HG02798 (cell line): ENCODE data around the gene C1QTNF6.

ENCODE experiments used
- ATAC-seq: cut with Tn5 transposase; IDR thresholded peaks from one replicate; pipeline ENCODE4 v1.9.1; 2021; ENCODE audit warnings: mild to moderate bottlenecking; ENCODE audit not compliant: unreplicated experiment, poor library complexity

The C1QTNF6 gene

DNA sequence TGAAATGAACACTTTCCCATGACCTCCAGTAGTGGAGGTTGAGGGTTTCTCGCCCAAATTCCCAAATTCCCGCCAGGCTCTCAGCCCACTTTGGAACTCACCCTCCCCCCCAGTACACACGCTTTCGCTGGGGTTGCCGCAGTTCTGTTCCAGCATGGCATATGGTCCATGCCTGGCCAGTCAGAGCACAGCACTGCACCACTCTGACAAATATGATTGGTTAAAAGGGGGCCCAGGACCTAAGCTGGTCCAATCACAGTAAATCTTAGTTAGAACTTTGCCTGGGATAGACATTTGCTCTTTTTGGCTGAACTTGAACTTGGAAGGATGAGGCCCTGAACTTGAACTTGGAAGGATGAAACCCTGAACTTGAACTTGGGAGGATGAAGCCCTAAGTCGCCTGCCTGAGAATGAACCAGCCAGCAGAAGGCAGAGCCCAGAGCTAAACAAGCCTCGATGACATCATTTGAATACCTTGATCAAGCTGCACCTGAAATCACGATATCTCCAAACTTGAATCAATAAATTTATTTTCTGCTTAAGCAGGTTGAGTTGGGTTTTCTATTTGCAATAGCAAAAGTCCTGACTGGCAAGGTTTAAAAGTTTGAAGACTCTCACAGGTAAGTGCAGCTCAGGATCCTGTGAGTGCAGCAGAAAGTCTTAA is 36.8 kb upstream of the C1QTNF6 start:
- no peak for ATAC-seq

DNA sequence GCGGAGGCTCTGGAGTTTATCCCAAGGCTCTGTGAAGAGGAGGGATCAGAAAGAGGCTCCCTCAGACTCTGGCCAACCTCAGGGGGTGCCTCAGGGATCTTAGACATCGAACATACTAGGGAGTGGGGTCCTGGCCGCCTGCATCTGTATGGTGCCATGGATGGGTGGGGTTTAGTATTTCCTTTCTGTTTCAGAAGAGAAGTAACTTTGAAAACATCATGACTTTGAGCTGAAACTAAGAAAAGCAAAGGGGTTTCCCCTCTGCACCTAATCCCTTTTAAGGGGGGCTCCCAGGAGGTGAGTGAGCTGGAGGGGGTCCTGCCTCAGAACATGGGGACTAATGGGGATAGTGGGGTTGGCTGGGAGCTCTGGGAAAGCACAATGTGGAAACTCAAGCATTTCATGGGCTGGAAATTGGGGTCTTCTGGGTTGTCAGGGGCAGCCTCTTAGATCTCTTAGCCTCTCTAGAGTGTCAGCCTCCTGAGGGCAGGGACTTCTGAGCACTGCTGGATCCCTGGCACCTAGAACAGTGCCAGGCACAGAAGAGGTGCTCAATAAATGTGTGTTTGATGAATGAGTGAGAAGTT is 36.0 kb upstream of the C1QTNF6 start:
- ATAC-seq: no peak

DNA sequence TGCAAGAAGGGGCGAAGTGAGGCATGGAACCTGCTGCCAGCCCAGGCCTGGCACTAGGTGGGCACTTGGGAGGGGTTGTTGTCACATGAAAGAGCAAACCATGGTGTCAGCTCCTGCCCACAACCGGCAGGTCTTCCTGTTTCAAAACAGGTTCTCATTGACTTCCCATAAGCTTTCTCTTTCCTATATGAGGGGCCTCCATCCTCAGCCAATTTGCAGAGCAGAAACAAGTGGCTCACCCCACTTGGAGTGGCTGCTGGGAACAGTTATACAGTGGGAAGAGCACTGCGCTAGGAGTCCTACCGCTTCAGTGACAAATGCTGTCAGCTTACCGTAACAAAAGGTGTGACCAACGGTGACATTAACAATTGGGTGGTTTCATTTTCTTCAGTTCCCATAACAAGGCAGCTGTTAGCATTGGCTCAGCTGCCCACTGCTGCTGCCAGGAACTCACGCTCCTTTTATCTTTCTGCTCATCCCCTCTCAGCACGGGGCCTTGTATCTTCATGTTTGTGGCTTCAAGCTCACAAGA is 34.5 kb upstream of the C1QTNF6 start:
- no peak for ATAC-seq

DNA sequence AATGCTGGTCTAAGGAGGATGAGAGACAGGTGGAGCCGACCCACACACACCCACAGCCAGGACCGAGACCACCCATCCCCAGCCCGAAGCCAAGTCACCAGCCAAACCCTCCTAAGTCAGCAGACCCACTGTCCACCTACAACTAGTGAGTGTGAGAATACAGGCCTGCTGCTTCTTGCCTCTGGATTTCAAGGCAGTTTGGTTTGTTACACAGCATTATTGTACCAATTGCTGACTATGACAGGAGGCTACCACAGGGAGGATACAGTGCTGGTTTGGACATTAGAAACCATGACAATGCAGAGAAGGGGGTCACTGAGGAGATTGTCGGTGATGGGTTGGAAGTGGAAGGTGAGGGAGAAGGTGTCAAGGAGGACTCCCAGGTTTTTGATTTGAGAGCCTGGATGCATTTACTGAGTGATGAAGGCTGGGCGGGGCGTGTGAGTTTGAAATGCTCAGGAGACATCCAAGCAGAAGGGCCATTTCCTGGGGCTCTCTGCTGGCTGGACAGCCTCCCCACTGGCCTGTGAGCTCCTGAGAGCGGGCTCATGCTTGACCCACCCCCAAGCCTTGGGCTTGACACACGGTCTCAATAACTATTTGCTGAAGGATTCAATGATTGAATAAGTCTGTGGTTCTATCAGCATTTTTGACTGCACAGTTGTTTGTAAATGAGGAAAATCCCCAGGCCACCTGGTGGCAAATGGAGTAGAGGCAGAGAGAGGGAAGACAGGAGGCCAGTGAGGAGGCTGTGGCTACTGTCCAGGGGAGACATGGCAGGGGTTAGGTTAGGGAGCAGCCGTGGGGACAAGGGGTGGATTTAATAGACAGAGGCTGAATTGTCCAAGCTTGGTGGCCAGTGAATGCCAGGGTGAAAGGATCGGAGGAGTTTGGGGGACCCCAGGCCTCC is 33.6 kb upstream of the C1QTNF6 start:
- ATAC-seq: no peak

DNA sequence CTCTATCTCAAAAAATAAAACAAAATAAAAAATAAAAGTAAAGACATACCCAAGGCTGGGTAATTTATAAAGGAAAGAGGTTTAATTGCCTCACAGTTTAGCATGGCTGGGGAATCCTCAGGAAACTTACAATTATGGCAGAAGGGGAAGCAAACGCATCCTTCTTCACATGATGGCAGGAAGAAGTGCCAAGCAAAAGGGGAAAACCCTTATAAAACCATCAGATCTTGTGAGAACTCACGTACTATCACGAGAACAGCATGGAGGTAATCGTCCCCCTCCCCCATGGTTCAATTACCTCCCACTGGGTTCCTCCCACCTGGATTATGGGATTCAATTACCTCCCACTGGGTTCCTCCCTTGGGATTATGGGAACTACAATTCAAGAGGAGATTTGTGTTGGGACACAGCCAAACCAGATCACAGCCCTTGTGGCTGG is 32.5 kb upstream of the C1QTNF6 start:
- ATAC-seq: no peak

DNA sequence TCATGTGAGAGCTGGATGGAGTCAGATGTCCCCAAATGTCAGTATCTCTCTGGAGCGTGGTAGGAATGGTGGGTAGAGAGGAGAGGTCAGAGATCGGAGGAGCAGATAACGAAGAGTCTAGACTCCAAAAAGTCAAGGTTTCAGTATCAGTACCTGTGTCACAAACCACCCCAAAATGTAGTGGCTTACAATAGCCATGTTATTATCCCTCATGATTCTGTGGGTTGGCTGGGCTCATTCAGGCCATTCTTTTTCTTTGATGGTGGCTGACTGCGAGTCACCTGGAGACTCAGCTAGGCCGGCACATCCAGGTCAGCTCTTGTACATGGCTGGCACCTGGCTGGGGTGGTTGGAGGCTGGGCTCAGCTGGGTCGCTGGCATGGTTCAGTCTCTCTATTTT is 31.5 kb upstream of the C1QTNF6 start:
- ATAC-seq: peak; percentile 22

DNA sequence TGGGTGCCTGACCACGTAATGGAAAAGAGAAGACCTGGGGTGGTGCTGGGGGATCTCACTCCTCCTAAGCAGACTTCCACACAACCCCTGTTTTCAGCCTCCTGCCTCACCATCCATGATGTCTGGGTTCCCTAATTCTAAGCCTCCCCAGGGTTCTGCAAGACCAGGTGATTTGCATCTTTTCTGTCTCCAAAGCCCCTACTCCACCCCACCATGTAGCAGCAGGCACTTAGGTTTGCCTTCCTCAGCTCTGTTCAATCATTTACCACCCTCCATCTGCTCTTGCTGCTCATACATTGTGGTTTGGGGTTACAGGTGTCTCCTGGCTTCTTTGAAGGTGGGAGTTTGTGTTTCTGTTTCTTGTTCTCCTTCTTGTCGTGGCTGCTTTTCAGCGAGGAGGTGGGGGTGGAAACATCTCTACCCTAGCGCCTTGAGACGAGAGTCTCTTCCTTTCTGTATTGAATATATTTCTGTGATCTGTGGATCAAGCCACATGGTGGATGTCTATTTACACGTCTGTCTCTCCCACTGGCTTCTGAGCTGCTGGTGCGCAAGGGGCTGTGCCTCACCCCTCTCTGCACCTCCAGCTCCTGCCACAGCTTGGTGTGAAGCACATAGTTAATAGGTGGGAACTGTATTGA is 30.8 kb upstream of the C1QTNF6 start:
- peak; percentile 87 for ATAC-seq

DNA sequence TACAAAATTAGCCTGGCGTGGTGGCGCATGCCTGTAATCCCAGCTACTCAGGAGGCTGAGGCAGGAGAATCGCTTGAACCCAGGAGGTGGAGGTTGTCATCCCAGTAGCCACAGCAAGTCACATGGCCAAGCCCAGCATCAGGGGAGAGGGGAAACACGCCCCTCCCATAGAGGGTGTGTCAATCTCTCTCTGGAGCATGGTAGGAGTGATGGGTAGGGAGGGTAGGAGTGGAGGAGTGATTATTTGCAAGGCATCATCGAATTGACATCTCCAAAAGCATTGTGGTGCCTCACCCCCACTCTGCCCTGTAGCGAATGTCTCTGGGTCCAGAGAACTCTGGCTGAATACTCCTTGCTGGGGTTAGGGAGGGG is 30.3 kb upstream of the C1QTNF6 start:
- ATAC-seq: no peak

DNA sequence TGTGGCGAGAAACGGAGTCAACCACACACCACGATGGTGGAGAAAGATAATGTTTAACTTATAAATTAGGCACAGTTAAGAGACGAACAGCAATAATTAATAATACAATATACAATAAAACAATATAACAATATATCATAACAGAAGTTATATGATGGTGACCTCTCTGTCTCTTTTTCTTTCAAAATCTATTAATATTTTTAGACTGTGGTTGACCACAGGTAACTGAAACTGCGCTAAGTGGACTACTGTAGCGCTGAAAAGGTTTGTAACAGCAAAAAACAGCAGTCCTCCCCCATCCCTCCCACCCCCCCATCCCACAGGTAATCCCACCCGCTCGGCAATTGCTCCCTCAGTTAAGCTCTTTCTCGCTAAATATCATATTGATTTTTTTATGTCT is 27.8 kb upstream of the C1QTNF6 start:
- no peak for ATAC-seq

DNA sequence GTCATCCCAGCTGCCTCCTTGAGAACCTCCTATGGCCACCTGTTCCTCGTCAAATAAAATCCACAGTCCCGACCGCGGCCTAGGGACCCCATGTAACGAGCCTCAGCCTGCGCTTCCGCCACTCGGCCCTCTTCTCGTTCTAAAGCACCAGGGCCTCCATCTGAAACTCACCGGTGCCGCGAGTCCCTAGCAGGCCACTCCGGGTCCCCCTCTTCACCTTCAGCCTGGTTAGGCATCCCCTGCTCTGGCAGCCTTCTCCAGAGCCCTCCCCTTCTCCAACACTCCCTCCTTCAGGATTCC is 26.6 kb upstream of the C1QTNF6 start:
- ATAC-seq: no peak

DNA sequence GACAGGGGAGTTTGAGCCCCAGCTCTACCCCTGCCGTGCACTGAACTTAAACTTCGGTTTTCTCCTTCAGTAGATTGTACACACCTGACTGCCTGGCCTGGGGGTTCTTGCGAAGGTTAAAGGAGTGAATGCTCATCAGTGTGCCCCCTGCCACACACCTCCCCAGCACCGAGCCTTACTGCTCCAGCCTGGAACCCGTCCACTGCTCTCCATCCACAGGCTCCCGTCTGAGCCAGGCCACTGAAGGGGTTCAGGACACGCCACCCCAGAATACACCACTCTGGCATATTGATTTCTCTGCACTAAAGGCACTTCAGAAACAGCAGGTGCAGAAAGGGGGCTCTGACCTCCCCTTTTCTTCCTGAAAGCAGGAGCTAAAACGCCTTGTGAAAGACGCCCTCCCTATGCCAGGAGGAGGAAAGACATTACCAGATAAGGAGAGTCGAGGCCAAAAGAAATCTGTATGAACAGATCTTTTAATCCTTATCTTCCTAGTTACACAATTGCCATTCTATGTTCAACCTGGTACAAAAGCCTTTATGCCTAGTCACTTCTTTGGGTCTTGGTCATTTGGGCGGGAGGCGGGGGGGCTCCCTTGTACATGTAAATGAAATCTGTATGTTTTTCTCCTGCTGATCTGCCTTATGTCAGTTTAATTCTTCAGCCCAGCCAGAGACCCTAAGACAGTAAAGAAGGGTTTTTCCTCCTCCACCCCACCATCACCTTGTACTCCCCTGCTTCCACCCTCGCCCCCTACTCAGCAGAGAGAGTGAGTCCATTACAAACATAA is 26.1 kb upstream of the C1QTNF6 start:
- no peak for ATAC-seq

DNA sequence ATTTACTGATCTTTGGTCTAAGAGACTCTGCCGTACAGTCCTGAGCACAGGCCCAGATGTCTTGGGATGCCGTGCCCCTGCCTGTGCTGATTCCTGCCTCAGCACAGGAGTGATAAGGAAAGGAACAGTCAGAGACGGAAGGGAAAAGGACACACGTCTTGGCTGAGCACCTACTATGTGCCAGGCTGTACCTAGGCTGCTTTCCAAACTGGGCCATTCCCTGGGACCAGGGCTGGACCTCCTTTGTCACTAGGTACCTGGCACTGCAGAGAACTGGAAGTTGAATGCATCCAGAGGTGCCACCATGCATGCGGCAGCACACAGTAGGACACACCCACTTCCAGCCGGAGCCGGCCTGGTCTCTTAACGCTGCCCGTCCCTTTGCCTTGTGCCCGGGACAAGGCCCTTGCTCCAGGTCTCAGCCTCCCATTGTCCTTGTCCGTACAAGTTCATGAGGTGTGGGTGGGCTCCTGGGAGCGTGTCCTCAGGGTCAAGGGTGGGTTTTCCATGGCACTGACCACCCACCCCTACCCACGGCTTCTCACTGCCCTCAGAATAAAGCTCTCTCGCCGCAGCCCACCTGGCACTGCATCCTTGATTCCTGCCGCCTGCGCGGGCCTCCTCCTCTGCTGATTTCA is 25.3 kb upstream of the C1QTNF6 start:
- no peak for ATAC-seq

DNA sequence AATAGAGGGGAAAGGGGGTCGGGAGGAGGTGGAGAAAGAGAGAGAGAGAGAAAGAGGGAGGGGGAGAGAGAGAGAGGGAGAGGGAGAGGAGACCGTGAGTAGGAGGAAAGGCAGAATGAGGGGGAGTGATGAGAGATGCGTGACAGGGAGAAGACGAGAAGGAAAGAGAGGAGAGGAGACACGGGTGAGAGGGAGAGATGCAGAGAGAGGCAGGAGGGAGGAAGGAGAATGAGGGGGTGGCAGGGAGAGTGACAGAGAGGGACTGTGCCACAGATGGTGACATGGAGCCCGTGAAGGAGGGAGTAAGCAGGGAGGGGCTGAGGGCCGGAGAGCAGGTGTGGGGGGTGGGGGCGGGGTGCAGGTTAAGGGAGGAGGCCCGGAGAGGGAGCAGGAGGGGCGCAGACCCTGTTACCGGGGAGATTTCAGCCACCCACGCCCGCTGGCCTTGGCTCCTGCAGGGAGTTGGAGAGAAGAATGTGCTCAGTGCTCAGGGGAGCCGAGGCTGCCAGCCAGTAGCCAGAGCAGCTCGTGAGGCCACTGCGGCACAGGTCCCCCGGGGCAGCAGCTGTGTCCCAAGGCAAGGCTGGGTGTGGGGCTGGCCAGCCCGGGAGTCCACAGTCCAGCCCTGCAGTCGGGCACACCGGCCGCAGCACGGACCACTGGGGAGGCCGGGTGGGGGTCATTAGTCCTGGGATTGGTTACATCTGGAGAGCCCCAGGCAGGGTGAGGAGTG is 24.3 kb upstream of the C1QTNF6 start, which contains the start of gene SSTR3:
TSS of gene SSTR3 (minus strand) at position 304 of the 733 bp plus-strand sequence. CDS start 4,674 bp downstream, outside the sequence.
- ATAC-seq: no peak

DNA sequence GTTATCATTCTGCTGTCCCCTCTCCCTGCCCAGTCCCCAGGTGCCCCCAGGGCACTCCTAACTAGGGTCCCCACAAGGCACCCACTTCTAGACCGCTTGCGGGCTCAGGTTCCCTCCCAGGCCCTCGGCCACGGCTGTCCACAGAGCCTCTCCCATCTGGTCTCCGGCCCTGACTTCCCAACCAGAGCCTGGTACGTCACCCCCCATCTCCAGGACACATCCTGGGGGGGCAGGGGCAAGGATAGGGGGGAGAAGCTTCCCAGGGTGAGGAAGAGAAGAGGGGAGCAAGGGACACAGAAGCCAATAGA is 23.8 kb upstream of the C1QTNF6 start:
- no peak for ATAC-seq

DNA sequence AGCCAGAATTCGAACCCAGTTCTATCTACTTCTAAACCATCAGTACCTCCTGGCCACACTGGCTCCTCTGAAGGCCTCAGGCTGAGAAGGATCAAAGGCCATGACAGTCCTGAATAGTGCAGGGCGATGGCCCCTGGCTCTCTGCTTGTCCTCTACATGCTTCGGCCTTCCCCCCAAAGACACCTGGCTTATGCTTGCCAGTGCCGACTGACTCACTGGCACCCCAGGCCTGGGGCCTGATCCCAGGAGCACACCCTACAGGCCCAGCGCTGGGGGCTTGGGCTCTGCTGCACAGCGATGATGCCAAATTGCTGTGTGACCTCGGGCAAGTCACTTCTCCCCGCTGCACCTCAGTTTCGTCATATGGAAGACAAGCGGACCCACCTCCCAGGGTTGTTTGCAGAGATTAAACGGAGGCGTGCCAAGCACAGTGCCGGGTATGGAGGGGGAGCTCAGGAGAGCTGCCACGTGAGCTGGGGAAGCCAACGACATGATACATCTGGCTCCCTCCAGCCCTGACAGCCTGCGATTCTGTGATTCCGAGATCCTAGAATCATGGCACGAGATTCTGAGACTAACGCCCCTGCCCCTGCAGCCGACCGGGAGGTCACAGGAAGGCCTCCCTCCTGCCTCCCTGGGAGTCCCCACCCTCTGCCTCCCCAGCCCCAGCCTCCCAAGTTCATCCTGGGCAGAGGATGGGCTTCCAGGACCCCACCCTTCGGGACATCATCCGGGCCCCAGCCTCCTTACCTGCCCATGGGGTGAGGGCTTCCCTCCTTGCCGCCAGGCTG is 23.2 kb upstream of the C1QTNF6 start:
- no peak for ATAC-seq

DNA sequence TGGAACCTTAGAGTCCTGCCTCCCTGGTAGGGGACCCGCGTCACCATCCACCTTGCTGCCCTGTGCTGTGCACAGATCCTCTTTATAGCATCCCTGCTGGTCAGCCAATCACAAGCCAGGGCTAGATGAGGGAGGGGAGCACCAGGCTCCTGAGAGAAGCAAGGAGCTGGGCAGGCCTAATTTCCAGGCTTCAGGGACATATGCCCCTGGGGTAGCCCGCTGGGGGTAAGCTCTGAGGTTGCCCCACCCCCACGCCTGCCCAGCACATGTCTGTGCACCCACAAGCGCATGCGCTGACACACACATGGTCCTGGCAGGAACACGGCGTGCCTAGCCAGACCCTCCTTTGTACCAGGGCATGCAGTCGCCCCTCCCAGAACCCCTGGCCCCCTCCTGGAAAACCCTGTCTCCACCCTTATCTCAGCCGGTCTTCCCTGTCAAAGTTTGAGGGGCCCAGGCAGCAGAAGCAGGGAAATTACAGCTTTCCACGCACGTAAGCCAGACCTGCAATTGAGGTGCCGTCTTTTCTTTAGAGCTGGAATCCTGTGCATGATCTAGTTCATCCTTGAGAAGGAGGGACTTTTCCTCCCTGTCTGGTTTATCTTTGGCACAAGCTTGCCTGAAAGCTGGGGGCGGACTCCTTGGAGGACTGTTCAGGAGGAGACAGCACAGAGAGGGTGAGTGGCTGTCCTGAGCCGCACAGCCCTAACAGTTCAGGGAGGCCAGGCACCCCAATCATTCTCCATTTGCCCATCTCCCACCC is 22.2 kb upstream of the C1QTNF6 start:
- ATAC-seq: no peak

DNA sequence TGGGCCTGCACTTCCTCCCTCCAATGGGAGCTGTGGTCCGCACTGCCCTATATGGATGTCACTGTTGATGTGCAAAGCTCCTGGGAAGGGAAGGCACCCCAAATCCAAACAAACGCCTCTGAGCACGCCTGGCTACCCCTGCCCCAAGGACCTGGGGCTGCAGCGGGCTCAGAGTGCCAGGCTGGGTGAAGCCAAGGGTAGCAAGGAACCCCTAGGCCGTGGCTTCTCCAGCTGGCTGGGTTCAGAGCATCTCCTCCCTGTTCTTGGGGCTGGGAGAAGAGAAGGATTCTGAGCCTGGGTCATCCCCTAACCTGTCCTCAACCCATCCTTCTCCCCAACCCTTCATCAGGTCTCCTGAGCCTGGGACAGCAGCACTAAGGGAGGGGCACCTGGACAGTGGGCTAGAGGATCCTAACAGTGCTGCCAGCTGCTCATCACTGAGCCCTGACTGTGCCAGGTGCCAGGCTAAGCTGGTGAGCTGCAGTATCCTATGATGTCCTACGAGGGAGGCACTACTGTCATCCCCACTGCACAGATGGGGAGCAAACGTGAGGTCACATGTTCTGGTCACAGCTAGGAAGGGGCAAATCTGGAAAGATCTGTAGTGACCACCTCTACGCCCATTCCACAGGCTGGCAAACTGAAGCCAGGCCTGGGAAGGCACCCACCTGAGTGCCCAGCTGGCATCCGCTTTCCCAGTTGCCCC is 21.2 kb upstream of the C1QTNF6 start:
- ATAC-seq: no peak
